ENCODE data around the gene CDH20. TPM values are rescaled to one million over a fixed set of nuclear protein-coding genes. Genes with fewer than 3 reads are reported as not detected.

The CDH20 gene
- total and polyA plus RNA-seq, 7 experiments from 2014 or later, result 0.15 to 0.44 (median 0.40) TPM; not detected in 4

DNA sequence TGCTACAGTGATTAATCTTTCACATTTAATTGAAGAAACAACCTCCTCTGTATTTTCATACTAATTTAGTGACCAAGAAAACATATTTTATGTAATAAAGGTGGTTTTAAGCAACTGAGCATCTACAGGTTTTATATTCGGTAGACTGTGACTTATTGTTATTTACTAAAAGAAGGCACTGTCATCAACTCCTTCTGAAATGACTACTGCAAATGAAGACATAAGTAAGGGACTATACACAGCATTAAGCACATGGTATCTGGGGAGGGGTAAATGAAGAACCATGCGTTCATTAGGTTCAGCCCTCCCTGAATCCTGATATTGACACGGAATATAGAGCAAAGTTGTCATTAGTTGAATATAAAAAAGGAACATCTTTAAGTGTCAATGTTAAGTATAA is 4.3 kb downstream of the CDH20 start:
- no peaks in the 10 kb centered on the region for H3K9me3 ChIP-seq (ENCODE audit: control insufficient read depth in 2 of 3, low read length in 3 of 3)
- DNase-seq, result no peak
- H3K4me3 Mint-ChIP-seq, result no peak overlapping the region
- no peaks in the 10 kb centered on the region for H3K27me3 ChIP-seq (ENCODE audit: control insufficient read depth in 2 of 2, insufficient read depth in 2 of 2, low read length in 2 of 2)
- H3K27ac ChIP-seq (ENCODE audit: low read depth, low read length), result no peak overlapping the region
- peaks cover 0 to 7% (median 0%) of the 10 kb centered on the region in 11 donors for H3K9me3 Mint-ChIP-seq
- H3K4me3 ChIP-seq (ENCODE audit: low read length), result no peak overlapping the region
- peaks cover 31 to 35% (median 33%) of the 10 kb centered on the region in 5 donors for H3K27me3 Mint-ChIP-seq
- H3K4me1 Mint-ChIP-seq, result peaks cover 0 to 1% (median 0%) of the 10 kb centered on the region in 7 donors
- POLR2A ChIA-PET, result no interaction called here
- no peaks in the 10 kb centered on the region for H3K36me3 ChIP-seq (ENCODE audit: control insufficient read depth in 2 of 3, insufficient read depth in 3 of 3, low read length in 3 of 3)
- no peak overlapping the region for H3K27ac Mint-ChIP-seq
- no peak for ATAC-seq
- intact Hi-C loops (cut with micrococcal nuclease), result no loop called here
- CTCF ChIA-PET, result no interaction called here
- peaks cover 0 to 5% (median 0%) of the 10 kb centered on the region in 5 donors for H3K36me3 Mint-ChIP-seq
- H3K4me1 ChIP-seq (ENCODE audit: control insufficient read depth in 2 of 2, insufficient read depth in 2 of 2, low read length in 2 of 2), result no peaks in the 10 kb centered on the region

DNA sequence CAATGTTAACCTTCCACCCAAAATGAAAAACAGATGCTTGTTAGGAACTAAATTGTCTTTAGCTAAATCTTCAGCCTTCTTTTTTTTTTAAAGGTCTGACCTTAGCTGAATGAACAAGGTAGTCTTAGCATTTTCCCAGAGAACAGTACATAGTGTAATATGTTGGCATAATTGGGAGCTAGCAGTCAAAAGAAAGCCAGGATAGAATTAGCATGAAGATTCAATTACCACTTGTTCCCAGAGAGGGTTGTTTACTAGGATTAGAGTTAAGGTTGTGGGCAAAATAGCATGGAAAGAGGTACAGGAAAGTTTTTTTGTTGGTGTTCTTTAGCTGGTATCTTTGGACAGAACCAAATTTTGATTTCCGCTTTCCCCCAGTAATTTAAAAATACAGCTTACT is 6.9 kb downstream of the CDH20 start:
- no peaks in the 10 kb centered on the region for H3K9me3 ChIP-seq (ENCODE audit: control insufficient read depth in 2 of 3, low read length in 3 of 3)
- no peaks in the 10 kb centered on the region for H3K36me3 ChIP-seq (ENCODE audit: control insufficient read depth in 2 of 3, insufficient read depth in 3 of 3, low read length in 3 of 3)
- H3K4me1 Mint-ChIP-seq, result no peaks in the 10 kb centered on the region
- ChIA-PET CTCF (no interaction called here), POLR2A (no interaction called here)
- no peak overlapping the region for H3K27ac ChIP-seq (ENCODE audit: low read depth, low read length)
- H3K9me3 Mint-ChIP-seq, result peaks cover 0 to 4% (median 0%) of the 10 kb centered on the region in 11 donors
- no peaks in the 10 kb centered on the region for H3K27me3 ChIP-seq (ENCODE audit: control insufficient read depth in 2 of 2, insufficient read depth in 2 of 2, low read length in 2 of 2)
- peaks cover 13 to 19% (median 16%) of the 10 kb centered on the region in 5 donors for H3K27me3 Mint-ChIP-seq
- H3K4me1 ChIP-seq (ENCODE audit: control insufficient read depth in 2 of 2, insufficient read depth in 2 of 2, low read length in 2 of 2), result no peaks in the 10 kb centered on the region
- no peak for ATAC-seq
- DNase-seq, result no peak
- H3K4me3 ChIP-seq (ENCODE audit: low read length), result no peak overlapping the region
- H3K4me3 Mint-ChIP-seq, result no peak overlapping the region
- H3K36me3 Mint-ChIP-seq, result peaks cover 0 to 5% (median 0%) of the 10 kb centered on the region in 5 donors
- no peak overlapping the region for H3K27ac Mint-ChIP-seq
- intact Hi-C loops (cut with micrococcal nuclease), result no loop called here

DNA sequence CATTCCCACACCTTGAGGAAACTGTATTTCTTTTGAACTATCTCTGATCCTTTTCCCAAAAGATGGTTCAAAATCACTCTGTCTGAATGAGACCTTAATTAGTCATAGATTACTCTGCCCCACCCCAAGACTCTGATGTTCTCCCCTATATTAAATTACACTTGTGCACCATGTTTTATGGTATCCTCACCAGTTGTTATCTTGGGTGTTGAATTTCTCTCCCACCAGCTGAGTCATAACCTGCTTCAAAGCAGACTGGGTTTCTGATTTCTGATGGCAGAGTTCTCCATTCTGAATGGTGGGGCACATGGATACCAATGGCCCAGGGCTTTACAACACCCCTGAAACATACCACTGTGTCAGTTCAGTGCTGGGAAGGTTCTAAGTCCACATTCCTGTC is 15.0 kb downstream of the CDH20 start:
- ATAC-seq (no peak), DNase-seq (no peak)
- no peaks in the 10 kb centered on the region for H3K36me3 ChIP-seq (ENCODE audit: control insufficient read depth in 2 of 3, insufficient read depth in 3 of 3, low read length in 3 of 3)
- H3K4me3 ChIP-seq (ENCODE audit: low read length), result no peak overlapping the region
- POLR2A ChIA-PET, result no interaction called here
- H3K4me1 ChIP-seq (ENCODE audit: control insufficient read depth in 2 of 2, insufficient read depth in 2 of 2, low read length in 2 of 2), result no peaks in the 10 kb centered on the region
- CTCF ChIA-PET, result interaction anchor here (0.6 kb wide), 1 partner anchor 76 kb away, joined by 3 read pairs; no protein-coding TSS in a partner anchor
- no peaks in the 10 kb centered on the region for H3K36me3 Mint-ChIP-seq
- H3K27ac Mint-ChIP-seq, result no peak overlapping the region
- H3K4me1 Mint-ChIP-seq, result no peaks in the 10 kb centered on the region
- intact Hi-C loops (cut with micrococcal nuclease), result no loop called here
- H3K27ac ChIP-seq (ENCODE audit: low read depth, low read length), result no peak overlapping the region
- no peaks in the 10 kb centered on the region for H3K9me3 ChIP-seq (ENCODE audit: control insufficient read depth in 2 of 3, low read length in 3 of 3)
- H3K27me3 ChIP-seq (ENCODE audit: control insufficient read depth in 2 of 2, insufficient read depth in 2 of 2, low read length in 2 of 2), result no peaks in the 10 kb centered on the region
- peaks cover 0 to 7% (median 5%) of the 10 kb centered on the region in 5 donors for H3K27me3 Mint-ChIP-seq
- H3K4me3 Mint-ChIP-seq, result no peak overlapping the region
- peaks cover 0 to 9% (median 0%) of the 10 kb centered on the region in 11 donors for H3K9me3 Mint-ChIP-seq

DNA sequence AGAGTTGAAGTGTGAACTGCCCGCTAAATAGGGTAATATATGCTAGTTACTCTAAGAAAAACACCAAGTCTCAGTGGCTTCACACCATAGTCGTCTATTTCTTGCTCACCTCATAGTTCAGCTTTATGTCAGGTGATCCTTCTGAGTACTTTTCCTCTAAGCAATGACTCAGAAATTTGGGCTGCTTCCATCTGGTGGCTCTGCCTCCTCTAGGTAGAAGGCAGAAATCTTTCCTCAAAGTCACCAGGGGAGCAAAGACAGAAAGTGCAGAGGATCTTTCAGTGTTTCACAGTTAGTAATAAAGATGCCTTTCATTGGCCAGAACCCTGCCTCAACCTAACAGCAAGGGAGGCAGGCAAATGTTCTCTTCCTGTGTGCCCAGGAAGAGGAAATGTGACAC is 17.3 kb downstream of the CDH20 start:
- Histone ChIP-seq H3K4me3 (ENCODE audit: low read length) (no peak overlapping the region), H3K27me3 (ENCODE audit: control insufficient read depth in 2 of 2, insufficient read depth in 2 of 2, low read length in 2 of 2) (no peaks in the 10 kb centered on the region), H3K36me3 (ENCODE audit: control insufficient read depth in 2 of 3, insufficient read depth in 3 of 3, low read length in 3 of 3) (no peaks in the 10 kb centered on the region), H3K4me1 (ENCODE audit: control insufficient read depth in 2 of 2, insufficient read depth in 2 of 2, low read length in 2 of 2) (no peaks in the 10 kb centered on the region), H3K27ac (ENCODE audit: low read depth, low read length) (no peak overlapping the region), H3K9me3 (ENCODE audit: control insufficient read depth in 2 of 3, low read length in 3 of 3) (no peaks in the 10 kb centered on the region)
- DNase-seq (no peak), ATAC-seq (no peak)
- H3K27me3 Mint-ChIP-seq, result peaks cover 0 to 7% (median 5%) of the 10 kb centered on the region in 5 donors
- H3K36me3 Mint-ChIP-seq, result no peaks in the 10 kb centered on the region
- H3K27ac Mint-ChIP-seq, result no peak overlapping the region
- ChIA-PET POLR2A (no interaction called here), CTCF (no interaction called here)
- no peak overlapping the region for H3K4me3 Mint-ChIP-seq
- peaks cover 0 to 9% (median 0%) of the 10 kb centered on the region in 11 donors for H3K9me3 Mint-ChIP-seq
- intact Hi-C loops (cut with micrococcal nuclease), result loop anchor here in 1 of 2 donors (10.0 kb wide), 1 partner anchor 46 kb away; no protein-coding TSS in a partner anchor
- H3K4me1 Mint-ChIP-seq, result no peaks in the 10 kb centered on the region

DNA sequence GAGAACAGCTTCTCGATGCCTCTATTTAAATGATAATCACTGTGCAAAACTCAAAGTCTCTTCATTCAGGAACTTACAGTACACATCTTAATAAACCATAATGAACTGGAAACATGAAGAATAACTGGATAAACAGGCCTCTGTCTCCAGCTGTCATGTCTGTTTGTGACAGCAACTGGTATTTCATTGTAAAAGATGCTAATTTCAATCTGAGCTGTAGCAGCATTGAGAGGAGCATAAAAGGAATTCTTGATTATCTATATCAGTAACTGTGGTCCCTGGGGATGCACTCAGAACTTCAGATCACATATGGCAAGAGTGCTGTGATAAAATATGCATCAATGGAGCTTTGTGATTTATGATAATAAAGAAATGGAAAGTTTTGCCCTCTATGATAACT is 18.8 kb downstream of the CDH20 start:
- no peaks in the 10 kb centered on the region for H3K4me1 Mint-ChIP-seq

DNA sequence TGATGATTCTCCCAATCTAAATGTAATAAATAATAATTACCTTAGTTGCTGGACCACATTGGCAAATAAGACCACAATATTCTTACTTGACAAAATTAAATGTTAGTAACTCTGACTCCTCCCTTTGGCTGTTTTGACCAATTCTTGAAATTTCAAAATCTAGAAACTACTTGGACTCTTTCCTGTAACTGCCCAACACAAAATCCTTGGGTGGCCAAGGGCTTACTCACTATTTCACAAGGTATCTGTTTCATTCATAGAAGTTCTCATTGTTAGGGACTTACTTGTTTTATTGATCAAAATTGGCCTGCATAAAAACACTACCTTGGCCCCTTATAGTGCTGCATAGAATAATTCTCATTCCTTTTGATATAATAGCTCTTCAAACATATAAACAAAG is 19.4 kb downstream of the CDH20 start:
- Mint-ChIP-seq H3K9me3 (peaks cover 0 to 5% (median under 1%) of the 10 kb centered on the region in 11 donors), H3K4me1 (no peaks in the 10 kb centered on the region), H3K4me3 (no peak overlapping the region), H3K36me3 (no peaks in the 10 kb centered on the region), H3K27ac (no peak overlapping the region), H3K27me3 (peaks cover 0 to 7% (median 4%) of the 10 kb centered on the region in 5 donors)
- Histone ChIP-seq H3K4me1 (ENCODE audit: control insufficient read depth in 2 of 2, insufficient read depth in 2 of 2, low read length in 2 of 2) (no peaks in the 10 kb centered on the region), H3K27ac (ENCODE audit: low read depth, low read length) (no peak overlapping the region), H3K4me3 (ENCODE audit: low read length) (no peak overlapping the region), H3K9me3 (ENCODE audit: control insufficient read depth in 2 of 3, low read length in 3 of 3) (no peaks in the 10 kb centered on the region), H3K36me3 (ENCODE audit: control insufficient read depth in 2 of 3, insufficient read depth in 3 of 3, low read length in 3 of 3) (no peaks in the 10 kb centered on the region), H3K27me3 (ENCODE audit: control insufficient read depth in 2 of 2, insufficient read depth in 2 of 2, low read length in 2 of 2) (no peaks in the 10 kb centered on the region)
- CTCF ChIA-PET, result no interaction called here
- POLR2A ChIA-PET, result no interaction called here
- ATAC-seq (no peak), DNase-seq (no peak)
- intact Hi-C loops (cut with micrococcal nuclease), result loop anchor here in 1 of 2 donors (10.0 kb wide), 1 partner anchor 48 kb away; no protein-coding TSS in a partner anchor

More for the DNA sequence above, 18.8 kb downstream of the CDH20 start:
- H3K9me3 Mint-ChIP-seq, result peaks cover 0 to 5% (median 0%) of the 10 kb centered on the region in 11 donors
- no peak overlapping the region for H3K4me3 Mint-ChIP-seq
- intact Hi-C loops (cut with micrococcal nuclease), result loop anchor here in 1 of 2 donors (10.0 kb wide), 1 partner anchor 47 kb away; no protein-coding TSS in a partner anchor
- no peaks in the 10 kb centered on the region for H3K36me3 ChIP-seq (ENCODE audit: control insufficient read depth in 2 of 3, insufficient read depth in 3 of 3, low read length in 3 of 3)
- no peak overlapping the region for H3K27ac Mint-ChIP-seq
- no peak overlapping the region for H3K27ac ChIP-seq (ENCODE audit: low read depth, low read length)
- no peak overlapping the region for H3K4me3 ChIP-seq (ENCODE audit: low read length)
- H3K36me3 Mint-ChIP-seq, result no peaks in the 10 kb centered on the region
- no peak for ATAC-seq
- H3K9me3 ChIP-seq (ENCODE audit: control insufficient read depth in 2 of 3, low read length in 3 of 3), result no peaks in the 10 kb centered on the region
- ChIA-PET CTCF (no interaction called here), POLR2A (no interaction called here)
- H3K27me3 ChIP-seq (ENCODE audit: control insufficient read depth in 2 of 2, insufficient read depth in 2 of 2, low read length in 2 of 2), result no peaks in the 10 kb centered on the region
- no peaks in the 10 kb centered on the region for H3K4me1 ChIP-seq (ENCODE audit: control insufficient read depth in 2 of 2, insufficient read depth in 2 of 2, low read length in 2 of 2)
- H3K27me3 Mint-ChIP-seq, result peaks cover 0 to 7% (median 4%) of the 10 kb centered on the region in 5 donors
- no peak for DNase-seq

All from naive thymus-derived CD4-positive, alpha-beta T cell (primary cell).